ENCODE results near the gene SLC35F3.
"Not testable (repeated sequence)": the region's sequence is repeated elsewhere in the genome, so short reads cannot be mapped to it uniquely, and the experiment has no call there.

The SLC35F3 gene

DNA sequence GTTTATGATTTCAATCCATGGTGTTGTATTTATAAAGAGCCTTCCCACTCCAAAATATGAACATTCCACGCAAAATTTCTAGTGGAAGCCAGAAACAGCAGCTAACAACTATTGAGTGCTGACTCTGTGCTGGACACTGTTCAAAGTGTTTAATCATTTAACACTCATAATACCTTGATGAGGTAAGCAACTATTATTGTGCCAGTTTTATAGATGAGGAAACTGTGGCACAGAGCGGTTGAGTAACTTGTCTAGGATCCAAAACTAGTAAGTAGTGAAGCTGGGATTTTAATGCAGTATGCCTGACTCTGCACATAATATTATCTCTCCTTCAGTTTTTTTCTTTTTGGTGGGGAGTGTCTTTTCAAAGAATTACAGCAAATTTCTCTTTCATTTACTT, 228.3 kb downstream of the SLC35F3 start:
- TF ChIP-seq ZNF274 (IDR thresholded peaks at IDR 0.05; ENCODE audit: low read depth, low read length) = no peak
- H3K4me3 ChIP-seq (ENCODE audit: low read length) = no peak overlapping the region

DNA sequence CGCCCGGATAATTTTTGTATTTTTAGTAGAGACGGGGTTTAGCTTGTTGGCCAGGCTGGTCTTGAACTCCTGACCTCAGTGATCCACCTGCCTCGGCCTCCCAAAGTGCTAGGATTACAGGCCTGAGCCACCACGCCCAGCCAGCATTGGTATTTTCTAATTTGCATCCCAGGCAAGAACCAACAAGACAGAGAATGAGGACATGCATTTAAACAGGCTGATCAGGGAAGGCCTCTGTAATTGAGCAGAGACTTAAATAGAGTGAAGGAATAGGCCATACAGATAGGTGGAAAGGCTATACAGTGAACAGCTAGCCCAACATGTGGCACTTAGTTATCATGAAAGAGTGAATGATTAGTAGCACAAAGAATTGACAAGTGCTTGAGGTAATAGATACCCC, 230.4 kb downstream of the SLC35F3 start:
- no peak overlapping the region for H3K4me3 ChIP-seq (ENCODE audit: low read length)
- no peak for TF ChIP-seq ZNF274 (IDR thresholded peaks at IDR 0.05; ENCODE audit: low read depth, low read length)

DNA sequence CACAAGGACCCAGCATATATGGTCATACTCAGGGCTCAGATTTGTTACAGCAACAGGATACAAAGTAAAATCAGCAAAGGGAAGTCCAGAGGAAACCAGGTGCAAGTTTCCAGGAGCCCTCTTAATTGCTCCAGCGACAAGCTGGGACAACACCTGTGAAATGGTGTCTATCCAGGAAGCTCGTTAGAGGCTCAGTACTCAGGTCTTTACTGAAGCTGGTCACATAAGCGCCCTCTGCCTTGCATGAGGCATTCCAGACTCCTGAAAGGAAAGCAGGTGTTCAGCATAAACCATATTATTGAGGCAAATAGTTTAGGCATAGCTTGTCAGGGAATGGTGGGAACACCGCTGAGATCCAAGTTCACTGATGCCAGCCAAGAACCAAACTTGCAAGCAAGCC, 231.0 kb downstream of the SLC35F3 start:
- TF ChIP-seq ZNF274 (IDR thresholded peaks at IDR 0.05; ENCODE audit: low read depth, low read length) = no peak

DNA sequence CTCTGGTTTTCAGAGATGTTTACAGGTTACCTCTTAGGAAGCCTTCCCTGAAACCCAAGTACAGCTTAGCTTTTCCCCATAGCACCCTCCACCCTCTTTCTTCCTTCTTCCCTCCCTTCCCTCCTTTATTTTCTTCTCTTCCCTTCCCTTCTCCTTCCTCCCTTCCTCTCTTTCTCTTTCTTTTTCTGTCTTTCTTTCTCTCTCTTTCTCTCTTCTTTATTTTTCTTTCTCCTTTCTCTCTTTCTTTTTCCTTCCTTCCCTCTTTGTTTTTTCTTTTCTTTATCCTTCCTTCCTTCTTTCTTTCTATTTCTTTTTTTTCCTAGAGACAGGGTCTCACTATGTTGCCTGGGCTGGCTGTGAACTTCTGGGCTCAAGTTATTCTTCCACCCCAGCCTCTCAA, 231.6 kb downstream of the SLC35F3 start:
- TF ChIP-seq ZNF274 (IDR thresholded peaks at IDR 0.05; ENCODE audit: low read depth, low read length) = no peak
- no peak overlapping the region for H3K4me3 ChIP-seq (ENCODE audit: low read length)

More for the DNA sequence above, 231.0 kb downstream of the SLC35F3 start:
- H3K4me3 ChIP-seq (ENCODE audit: low read length) = no peak overlapping the region

DNA sequence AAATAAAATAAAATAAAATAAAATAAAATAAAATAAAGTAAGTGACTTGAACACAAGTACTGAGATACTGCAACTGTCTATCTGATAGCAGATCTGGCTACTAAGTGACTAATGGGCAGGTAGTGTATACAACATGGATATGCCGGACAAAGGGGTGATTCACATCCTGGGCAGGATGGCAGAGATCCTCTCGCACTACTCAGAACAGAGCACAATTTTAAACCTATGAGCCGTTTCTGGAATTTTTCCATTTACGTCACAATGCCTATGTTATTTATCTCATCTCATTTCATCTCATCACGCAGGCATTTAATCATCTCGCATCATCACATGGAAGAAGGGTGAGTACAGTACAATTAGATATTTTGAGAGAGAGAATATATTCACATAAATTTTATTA, 235.5 kb downstream of the SLC35F3 start:
- H3K4me3 ChIP-seq (ENCODE audit: low read length) = no peak overlapping the region
- TF ChIP-seq ZNF274 (IDR thresholded peaks at IDR 0.05; ENCODE audit: low read depth, low read length) = no peak

DNA sequence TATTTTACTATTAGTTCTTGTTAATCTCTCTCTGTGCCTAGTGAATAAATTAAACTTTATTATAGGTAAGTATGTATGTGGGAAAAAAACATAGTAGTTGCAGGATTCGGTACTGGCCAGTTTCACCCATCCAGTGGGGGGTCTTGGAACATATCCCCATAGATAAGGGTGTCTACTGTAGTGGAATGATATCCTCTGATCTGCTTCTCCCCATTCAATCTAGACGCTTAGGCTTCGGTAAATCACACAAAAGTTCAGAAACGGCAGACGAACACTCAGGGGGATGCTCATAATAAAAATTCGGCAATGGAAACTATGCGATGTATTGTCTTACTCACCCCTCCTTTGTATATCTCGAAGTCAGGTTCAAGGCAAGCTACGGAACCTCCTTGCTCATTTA, 235.9 kb downstream of the SLC35F3 start:
- H3K4me3 ChIP-seq (ENCODE audit: low read length) = no peak overlapping the region
- TF ChIP-seq ZNF274 (IDR thresholded peaks at IDR 0.05; ENCODE audit: low read depth, low read length) = no peak

DNA sequence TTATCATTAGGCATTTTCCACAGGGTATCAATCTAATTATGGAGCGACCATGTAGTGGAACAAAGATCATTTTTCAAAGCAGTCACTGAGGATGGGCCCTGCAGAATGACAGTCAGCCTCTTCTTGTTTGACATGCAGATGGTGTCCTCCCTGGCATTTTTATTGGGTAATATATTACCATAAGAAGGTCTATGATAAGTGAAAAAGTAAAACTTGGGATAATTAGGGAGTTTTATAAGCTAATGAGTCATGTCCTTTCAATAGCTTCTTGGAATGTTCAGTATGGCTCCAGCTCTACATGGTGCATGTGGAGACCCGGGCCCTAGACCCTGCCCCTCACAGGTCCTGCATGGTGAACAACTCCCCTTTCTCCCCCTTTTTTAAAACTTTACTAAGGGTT, 236.5 kb downstream of the SLC35F3 start:
- no peak for TF ChIP-seq ZNF274 (IDR thresholded peaks at IDR 0.05; ENCODE audit: low read depth, low read length)
- no peak overlapping the region for H3K4me3 ChIP-seq (ENCODE audit: low read length)

DNA sequence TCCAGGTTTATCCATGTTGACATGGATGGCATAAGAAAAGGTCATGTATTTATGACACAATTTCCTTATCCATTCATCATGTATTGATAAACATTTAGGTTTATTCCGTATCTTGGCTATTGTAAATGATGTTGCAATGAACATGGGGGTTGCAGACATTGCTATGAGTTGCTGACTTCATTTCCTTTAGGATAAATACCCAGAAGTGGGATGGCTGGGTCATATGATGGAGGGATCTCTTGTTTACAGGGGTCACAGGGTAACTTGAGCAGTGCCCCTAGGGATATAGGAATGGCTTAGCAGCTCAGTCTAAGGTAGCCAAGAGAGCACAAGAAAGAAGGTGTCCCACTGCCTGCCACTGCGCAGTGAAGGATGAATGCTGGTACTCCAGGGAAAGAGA, 239.2 kb downstream of the SLC35F3 start:
- no peak overlapping the region for H3K4me3 ChIP-seq (ENCODE audit: low read length)
- no peak for TF ChIP-seq ZNF274 (IDR thresholded peaks at IDR 0.05; ENCODE audit: low read depth, low read length)

DNA sequence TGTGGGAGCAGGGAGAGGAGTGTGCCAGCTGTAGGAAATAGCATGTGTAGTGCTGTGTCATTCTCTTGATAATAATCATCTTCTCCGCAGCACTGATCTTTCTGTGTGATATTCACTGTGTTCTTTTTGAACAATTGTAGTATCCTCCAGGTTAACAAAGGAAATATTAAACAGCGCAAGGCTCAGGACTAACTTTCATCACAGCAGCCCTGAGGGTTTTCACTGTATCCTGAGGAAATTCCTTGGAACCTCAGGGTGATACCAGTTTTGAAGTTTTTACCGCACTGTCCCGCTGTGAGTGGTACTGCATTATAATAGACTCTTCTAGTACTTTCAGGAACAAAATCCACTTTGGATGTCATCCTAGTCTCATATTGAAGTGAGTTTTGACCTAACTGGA, 240.4 kb downstream of the SLC35F3 start:
- TF ChIP-seq ZNF274 (IDR thresholded peaks at IDR 0.05; ENCODE audit: low read depth, low read length) = no peak
- no peak overlapping the region for H3K4me3 ChIP-seq (ENCODE audit: low read length)

DNA sequence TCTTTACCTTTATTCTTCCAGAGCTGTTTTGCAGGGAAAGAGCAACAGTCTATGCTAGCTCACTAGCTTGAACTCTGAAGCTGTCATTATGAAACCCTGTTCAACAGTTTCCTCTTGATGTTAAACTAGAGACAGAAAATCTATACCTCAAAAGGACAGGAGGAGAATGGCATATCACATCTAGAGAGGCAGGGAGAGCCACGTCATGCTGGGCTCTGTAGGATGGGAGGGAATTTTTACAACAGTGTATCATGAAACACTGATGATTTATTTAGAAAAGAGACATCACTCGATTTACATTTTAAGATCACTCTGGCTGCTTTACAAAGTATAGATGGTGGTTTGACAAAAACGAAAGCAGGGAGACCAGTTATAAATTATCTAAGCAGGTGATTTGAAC, 243.9 kb downstream of the SLC35F3 start:
- TF ChIP-seq ZNF274 (IDR thresholded peaks at IDR 0.05; ENCODE audit: low read depth, low read length) = no peak
- no peak overlapping the region for H3K4me3 ChIP-seq (ENCODE audit: low read length)

DNA sequence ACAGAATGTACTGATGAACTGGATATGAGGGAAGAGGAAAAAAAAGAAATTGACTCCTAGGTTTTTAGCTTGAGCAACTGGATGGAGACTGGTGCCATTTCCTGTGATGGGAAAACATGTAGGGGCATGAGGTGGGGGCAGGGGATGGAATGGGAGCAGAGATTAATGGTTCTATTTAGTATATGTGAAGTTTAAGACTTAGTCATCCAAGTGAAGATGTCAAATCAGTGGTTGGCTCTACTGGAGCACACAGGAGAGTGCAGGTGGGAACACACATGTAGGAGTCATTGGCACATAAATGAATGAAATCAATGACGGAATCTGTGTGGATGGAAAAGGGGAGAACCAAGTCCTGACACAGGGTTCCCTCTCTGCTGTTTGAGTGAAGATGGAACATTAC, 244.3 kb downstream of the SLC35F3 start:
- no peak overlapping the region for H3K4me3 ChIP-seq (ENCODE audit: low read length)
- TF ChIP-seq ZNF274 (IDR thresholded peaks at IDR 0.05; ENCODE audit: low read depth, low read length) = no peak

DNA sequence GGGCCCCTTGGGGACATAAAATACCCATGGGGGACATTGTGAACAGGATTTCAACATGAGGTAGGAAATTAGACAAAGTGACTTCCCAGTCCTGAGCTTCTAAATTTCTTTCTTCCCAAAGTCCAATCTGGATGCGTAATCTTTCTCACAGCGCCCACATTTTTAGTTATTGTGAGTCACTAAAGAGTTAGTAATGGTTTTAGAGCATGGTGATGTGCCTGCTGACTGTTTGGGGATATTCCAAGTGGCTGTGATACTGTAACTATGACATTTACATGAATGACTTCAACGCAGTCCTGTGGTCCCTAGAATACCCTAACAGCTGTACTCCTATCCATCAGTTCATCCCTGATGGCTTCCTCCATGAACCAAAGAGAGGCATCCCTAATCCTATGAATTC, 244.7 kb downstream of the SLC35F3 start:
- TF ChIP-seq ZNF274 (IDR thresholded peaks at IDR 0.05; ENCODE audit: low read depth, low read length) = no peak
- no peak overlapping the region for H3K4me3 ChIP-seq (ENCODE audit: low read length)

DNA sequence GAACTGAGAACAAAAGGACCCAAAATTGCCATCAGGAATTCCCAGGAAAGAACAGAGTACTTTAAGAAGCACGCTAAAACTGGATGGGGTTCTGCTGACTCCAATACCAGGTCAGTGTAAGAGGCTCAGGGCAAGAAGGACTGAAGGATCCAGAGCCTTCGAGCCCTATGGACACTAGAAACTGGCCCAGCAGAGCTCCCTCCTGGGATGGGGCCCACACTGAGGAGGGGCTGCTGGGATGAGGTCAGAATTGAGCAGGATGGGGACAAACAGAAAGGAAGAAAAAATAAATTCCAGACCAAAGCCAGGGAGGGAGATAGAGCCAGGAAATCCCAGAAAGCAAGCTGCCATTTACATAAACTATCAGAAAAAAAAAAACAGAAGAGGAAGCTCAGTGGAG, 246.4 kb downstream of the SLC35F3 start:
- H3K4me3 ChIP-seq (ENCODE audit: low read length) = no peak overlapping the region
- no peak for TF ChIP-seq ZNF274 (IDR thresholded peaks at IDR 0.05; ENCODE audit: low read depth, low read length)

DNA sequence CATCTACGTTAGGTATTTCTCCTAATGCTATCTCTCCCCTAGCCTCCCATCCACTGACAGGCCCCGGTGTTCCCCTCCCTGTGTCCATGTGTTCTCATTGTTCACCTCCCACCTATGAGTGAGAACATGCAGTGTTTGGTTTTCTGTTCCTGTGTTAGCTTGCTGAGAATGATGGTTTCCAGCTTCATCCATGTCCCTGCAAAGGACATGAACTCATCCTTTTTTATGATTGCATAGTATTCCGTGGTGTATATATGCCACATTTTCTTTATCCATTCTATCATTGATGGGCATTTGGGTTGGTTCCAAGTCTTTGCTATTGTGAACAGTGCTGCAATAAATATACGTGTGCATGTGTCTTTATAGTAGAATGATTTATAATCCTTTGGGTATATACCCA, 247.9 kb downstream of the SLC35F3 start:
- not testable (repeated sequence) for H3K4me3 ChIP-seq (ENCODE audit: low read length)

DNA sequence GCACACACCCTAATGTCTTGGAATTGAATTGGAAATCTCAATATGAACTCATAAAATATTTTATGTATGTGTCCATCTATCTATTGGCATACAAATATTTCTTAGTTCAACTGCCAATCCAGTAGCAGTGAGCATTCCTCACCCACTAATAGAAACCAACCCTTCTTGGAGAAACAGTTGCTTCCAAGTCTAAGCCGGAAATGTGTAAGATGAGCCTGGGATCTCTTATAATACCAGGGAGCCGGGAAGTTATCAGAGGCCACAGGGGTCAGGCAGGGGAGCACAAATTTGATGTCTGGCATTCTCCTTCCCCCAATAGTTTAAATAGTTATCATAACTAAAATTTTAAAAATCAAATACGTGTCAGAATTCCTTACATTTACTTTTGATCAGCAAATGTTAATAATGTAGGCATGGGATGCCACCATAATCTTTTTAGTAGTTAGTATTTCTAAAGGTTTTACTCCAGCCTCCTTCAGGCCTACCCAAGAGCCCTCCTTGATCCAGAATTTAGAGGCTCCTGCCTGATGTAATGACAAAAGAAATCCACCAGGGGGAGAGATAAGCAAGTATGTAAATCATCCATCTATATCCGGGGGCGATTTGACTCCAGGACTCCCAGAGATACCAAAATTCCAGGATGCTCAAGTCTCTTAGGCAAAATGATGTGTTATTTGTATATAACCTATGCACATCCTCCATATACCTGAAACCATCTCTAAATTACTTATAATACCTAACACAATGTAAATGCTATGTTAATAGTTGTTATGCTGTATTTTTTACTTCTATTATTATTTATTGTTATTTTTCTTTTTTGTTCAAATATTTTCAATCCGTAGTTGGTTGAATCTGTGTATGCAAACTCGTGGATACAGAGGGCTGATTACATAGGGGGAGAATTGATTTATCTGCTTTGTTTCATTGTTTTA, 250.1 kb downstream of the SLC35F3 start:
- no peak for TF ChIP-seq ZNF274 (IDR thresholded peaks at IDR 0.05; ENCODE audit: low read depth, low read length)
- no peak overlapping the region for H3K4me3 ChIP-seq (ENCODE audit: low read length)

DNA sequence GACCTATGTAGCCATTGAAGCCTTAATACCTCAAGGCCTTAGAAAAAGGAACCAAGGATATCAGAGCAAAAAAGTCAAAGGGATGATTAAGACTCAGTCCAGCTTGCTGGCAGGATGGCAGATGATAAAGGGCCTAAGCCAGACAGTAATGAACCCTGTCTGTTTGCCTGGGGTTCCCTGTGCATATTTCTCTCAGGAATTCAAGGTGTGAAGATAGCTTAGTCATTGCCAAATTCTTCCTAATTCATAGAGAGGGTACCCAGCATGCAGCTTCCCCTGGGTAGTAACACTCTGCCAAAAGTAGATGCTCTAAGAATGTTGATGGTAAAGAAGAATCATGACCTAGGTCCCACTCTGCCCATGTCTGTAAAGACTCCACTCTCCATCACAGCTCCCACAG, 258.2 kb downstream of the SLC35F3 start:
- TF ChIP-seq ZNF274 (IDR thresholded peaks at IDR 0.05; ENCODE audit: low read depth, low read length) = no peak

More for the DNA sequence above, 258.2 kb downstream of the SLC35F3 start:
- H3K4me3 ChIP-seq (ENCODE audit: low read length) = no peak overlapping the region
